HUDEP-2 (cell line): ENCODE measurements around the gene GTF2F2.

ENCODE experiments used
- DNase-seq, 76 experiments: peaks; one replicate each; lab custom pipeline; 2025; ENCODE audit not compliant: unreplicated experiment in 76 of 76; lab: John Stamatoyannopoulos, UW

Gene GTF2F2

GRCh38 chr13:45119991-45120864, at the start of gene GTF2F2:
GTF2F2 (plus strand) TSS chr13:45120510; CDS start chr13:45120656, 146 bp downstream.
- peak in 75 of 76 experiments; percentile 22 to 87 (median 74) for DNase-seq

GRCh38 chr13:45073809-45074208, 46.5 kb upstream of the GTF2F2 start:
- peak in 12 of 76 experiments; percentile 2 to 22 (median 12) for DNase-seq

- DNase-seq, result no peak
Measured at GRCh38 chr13:45074721-45075120, 45.6 kb upstream of the GTF2F2 start.

GRCh38 chr13:45078003-45078402, 42.3 kb upstream of the GTF2F2 start:
- no peak for DNase-seq

GRCh38 chr13:45082964-45083363, 37.3 kb upstream of the GTF2F2 start:
- DNase-seq, result no peak

GRCh38 chr13:45084515-45084914, 35.8 kb upstream of the GTF2F2 start:
- no peak for DNase-seq

GRCh38 chr13:45086484-45086883, 33.8 kb upstream of the GTF2F2 start:
- no peak for DNase-seq

- no peak for DNase-seq
Measured at GRCh38 chr13:45092663-45093062, 27.6 kb upstream of the GTF2F2 start.

GRCh38 chr13:45100573-45101262, 19.6 kb upstream of the GTF2F2 start:
- DNase-seq, result no peak

GRCh38 chr13:45101327-45102018, 18.8 kb upstream of the GTF2F2 start:
- no peak for DNase-seq

GRCh38 chr13:45102136-45102507, 18.2 kb upstream of the GTF2F2 start:
- DNase-seq, result no peak

GRCh38 chr13:45103449-45103848, 16.9 kb upstream of the GTF2F2 start:
- DNase-seq, result no peak

GRCh38 chr13:45104261-45104660, 16.0 kb upstream of the GTF2F2 start:
- no peak for DNase-seq

- no peak for DNase-seq
Measured at GRCh38 chr13:45105895-45106294, 14.4 kb upstream of the GTF2F2 start.

- no peak for DNase-seq
Measured at GRCh38 chr13:45107539-45107938, 12.8 kb upstream of the GTF2F2 start.

- DNase-seq, result no peak
Measured at GRCh38 chr13:45108716-45109101, 11.6 kb upstream of the GTF2F2 start.

GRCh38 chr13:45109102-45109720, 11.1 kb upstream of the GTF2F2 start:
- no peak for DNase-seq

- no peak for DNase-seq
Measured at GRCh38 chr13:45113233-45114224, 6.8 kb upstream of the GTF2F2 start.

- DNase-seq, result peak in 10 of 76 experiments; percentile 5 to 29 (median 17)
Measured at GRCh38 chr13:45119469-45119990, 780 bp upstream of the GTF2F2 start.
